ENCODE results near the gene SEPTIN10.

DNA sequence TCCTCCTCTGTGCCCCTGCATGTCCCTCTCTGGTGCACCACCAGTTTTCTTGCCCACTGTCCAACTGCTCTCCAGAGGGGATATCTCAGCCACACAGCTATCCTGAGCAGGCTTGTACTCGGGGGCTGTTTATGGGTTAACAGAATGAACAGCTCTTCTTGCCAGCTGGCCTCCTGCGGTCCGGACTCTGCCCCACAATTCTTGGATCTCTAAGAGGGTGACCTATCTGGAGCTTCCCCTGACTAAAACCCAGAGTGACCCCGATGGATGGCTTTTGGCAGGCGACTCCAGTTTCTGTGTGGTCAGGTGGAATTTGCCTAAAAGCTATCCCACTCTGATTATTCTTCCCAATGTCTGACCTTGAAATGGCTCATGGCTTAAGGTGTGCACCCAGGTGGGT is 9.5 kb upstream of the SEPTIN10 start:
- TF ChIP-seq, protein P1, sequence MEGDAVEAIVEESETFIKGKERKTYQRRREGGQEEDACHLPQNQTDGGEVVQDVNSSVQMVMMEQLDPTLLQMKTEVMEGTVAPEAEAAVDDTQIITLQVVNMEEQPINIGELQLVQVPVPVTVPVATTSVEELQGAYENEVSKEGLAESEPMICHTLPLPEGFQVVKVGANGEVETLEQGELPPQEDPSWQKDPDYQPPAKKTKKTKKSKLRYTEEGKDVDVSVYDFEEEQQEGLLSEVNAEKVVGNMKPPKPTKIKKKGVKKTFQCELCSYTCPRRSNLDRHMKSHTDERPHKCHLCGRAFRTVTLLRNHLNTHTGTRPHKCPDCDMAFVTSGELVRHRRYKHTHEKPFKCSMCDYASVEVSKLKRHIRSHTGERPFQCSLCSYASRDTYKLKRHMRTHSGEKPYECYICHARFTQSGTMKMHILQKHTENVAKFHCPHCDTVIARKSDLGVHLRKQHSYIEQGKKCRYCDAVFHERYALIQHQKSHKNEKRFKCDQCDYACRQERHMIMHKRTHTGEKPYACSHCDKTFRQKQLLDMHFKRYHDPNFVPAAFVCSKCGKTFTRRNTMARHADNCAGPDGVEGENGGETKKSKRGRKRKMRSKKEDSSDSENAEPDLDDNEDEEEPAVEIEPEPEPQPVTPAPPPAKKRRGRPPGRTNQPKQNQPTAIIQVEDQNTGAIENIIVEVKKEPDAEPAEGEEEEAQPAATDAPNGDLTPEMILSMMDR (conservative IDR thresholded peaks at IDR 0.05; ENCODE audit: low read depth in 2 of 2) = no peak
- TF ChIP-seq NANOG (IDR thresholded peaks at IDR 0.05; ENCODE audit: borderline replicate concordance) = no peak
- TF ChIP-seq EZH2 (IDR thresholded peaks at IDR 0.05; ENCODE audit: low read depth, unreplicated experiment) = no peak
- TF ChIP-seq POLR2AphosphoS5 (IDR thresholded peaks at IDR 0.05; ENCODE audit: low read depth) = no peak
